Epithelial cell of proximal tubule (primary cell): Measurements from ENCODE around the gene SLC25A29. TPM values are rescaled to one million over a fixed set of nuclear protein-coding genes. Genes with fewer than 3 reads are reported as not detected.
"Not testable (repeated sequence)": the region's sequence is repeated elsewhere in the genome, so short reads cannot be mapped to it uniquely, and the experiment has no call there.

ENCODE experiments used
- DNase-seq: peaks from one replicate; pipeline ENCODE4 v3.0.0-alpha.2; 2011; ENCODE audit warnings: low read depth
- H3K4me3 ChIP-seq: 2 replicates; pipeline ENCODE4 v1.5.1; 2011; ENCODE audit warnings: low read depth, mild to moderate bottlenecking, low read length
- CTCF ChIP-seq: conservative IDR thresholded peaks from 2 replicates; pipeline ENCODE4 v1.5.1; 2012; ENCODE audit warnings: low read depth, mild to moderate bottlenecking, low read length
- total RNA-seq: library from RNA; depleted of rRNA; stranded (reverse); fragments of >200 nt; gene quantifications from 2 replicates; pipeline ENCODE4 v1.2.3, GENCODE V29; 2015

The SLC25A29 gene
- total RNA-seq, 1 donor from 2014 or later = 106 TPM

DNA sequence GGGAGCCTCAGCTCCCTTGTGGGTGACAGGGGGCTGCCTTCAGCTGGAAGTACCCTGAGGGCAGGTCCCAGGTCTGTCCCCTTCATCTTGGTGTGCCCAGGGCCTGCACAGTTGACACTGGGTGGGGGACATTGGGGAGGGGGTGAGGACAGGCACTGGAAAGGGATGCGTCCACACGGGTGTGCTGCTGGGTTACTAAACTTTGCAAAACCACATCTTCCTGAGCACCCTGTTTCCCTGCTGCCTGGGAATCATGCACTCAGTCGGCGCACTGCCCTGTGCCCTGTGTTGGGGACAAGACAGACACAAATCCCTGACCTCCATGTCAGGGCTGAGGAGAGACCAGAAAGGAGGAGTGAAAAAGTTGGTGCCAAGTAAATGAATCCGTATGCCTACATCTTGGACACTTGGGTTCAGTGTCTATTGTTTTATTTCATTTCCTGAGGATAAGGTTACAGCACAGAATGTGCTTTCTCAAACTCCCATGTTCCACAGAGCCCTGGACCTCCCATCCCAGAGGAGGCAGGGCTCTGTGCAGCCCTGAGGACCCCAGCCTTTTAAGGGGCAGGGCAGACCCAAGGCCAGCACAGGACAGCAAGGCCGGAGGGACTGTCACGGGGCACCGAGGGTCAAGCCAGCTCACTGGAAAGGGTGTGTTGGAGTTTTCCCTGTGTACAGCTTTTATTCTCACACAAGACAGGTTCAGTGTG lies 2.9 kb upstream of the SLC25A29 start:
- H3K4me3 ChIP-seq = no peak overlapping the region
- TF ChIP-seq CTCF = no peak
- DNase-seq = no peak

DNA sequence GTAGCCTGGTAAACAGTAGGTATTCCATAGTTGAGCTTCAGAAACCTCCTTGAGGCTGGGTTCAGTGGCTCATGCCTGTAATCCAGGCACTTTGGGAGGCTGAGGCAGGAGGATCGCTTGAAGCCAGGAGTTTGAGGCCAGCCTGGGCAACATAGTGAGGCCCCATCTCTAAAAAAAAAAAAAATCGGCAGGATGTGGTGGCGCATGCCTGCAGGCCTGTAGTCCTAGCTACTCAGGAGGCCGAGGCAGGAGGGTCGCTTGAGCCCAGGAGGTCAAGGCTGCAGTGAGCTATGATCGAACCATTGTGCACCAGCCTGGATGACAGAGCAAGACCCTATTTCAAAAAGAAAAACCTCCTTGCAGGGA lies 2.2 kb upstream of the SLC25A29 start:
- not testable (repeated sequence) for H3K4me3 ChIP-seq, DNase-seq

DNA sequence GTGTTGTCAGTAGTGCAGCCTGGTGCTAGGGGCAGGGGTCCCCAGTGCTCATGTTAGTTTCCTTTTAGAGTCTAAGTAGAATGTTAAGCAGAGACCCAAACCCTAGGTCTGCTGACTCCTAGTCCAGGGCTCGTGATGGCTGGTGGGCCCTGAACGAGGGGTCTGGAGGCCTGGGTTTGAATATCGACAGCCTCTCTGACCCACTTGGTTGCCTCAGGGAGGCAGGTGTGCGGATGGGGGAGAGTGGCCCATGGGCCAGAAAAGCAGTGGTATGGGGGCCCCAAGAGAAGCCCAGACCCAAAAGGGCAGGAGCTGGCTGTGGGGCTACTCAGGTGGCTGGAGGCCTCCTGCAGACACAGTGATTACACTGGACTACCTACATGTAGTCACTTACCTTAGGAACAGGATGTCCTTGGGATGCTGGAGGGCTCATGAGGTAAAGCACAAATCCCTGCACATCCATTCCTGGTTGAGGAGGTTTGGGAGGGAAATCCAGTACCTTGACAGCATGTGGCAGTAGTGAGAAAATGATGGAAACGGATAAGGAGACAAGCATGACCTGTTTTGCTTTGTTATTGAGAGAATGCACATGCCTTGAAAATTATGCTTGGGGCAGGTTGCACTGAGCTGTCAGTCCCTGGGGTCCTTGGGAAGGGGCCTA lies 1.7 kb upstream of the SLC25A29 start:
- no peak for DNase-seq
- no peak for TF ChIP-seq CTCF
- H3K4me3 ChIP-seq = peak overlapping the region; percentile 89

DNA sequence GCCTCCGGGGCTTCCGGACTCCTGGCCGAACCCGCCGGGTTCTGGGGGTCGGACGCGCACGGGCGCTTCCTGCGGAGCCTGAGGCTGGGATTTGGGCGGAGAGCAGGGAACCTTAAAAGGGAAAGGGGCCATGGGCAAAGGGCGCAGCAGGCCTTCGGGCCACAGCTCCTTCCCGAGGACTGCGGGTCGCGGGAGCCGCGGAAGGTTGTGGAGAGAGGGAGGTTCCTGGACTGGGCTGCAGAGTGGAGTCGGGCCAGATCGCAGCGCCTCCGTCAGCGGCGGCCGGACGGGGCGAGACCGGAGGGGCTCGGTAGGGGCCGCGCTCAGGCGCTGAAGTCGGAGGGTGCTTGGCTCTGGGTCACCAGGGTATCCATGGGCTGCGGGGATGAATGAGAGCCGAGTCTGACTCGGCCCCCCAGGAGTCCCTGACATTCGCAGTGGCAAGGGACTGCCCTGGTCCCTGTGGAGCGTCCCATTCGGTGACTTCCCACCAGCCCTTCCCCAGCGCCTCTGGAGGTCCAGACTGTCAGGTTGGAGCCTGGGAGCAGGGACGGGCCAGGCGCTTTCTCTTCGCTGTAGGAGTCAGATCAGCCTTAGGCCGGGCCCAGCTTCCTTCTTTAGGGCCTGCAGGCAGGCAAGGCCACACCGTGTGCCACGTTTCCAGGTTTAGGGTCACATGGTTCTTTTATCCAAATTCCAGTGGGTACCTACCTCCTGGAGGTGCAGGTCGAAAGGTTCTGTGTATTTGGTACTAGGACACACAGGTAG lies 938 bp upstream of the SLC25A29 start:
- DNase-seq = no peak
- H3K4me3 ChIP-seq = peak overlapping the region; percentile 89
- TF ChIP-seq CTCF = no peak

- TF ChIP-seq CTCF = no peak
- DNase-seq = no peak
Observed at GRCh38 chr14:100305324-100306100, 732 bp downstream of the SLC25A29 start.

GRCh38 chr14:100304825-100305323 lies 1.4 kb downstream of the SLC25A29 start:
- DNase-seq = no peak
- H3K4me3 ChIP-seq = peak overlapping the region; percentile 89
- no peak for TF ChIP-seq CTCF

More at GRCh38 chr14:100305324-100306100, 732 bp downstream of the SLC25A29 start:
- peak overlapping the region; percentile 89 for H3K4me3 ChIP-seq
